H9 (cell line): ENCODE measurements around the gene PITPNM3. TPM values are rescaled to one million over a fixed set of nuclear protein-coding genes. Genes with fewer than 3 reads are reported as not detected.

Source experiments
- DNase-seq: peaks from one replicate; pipeline ENCODE4 v3.0.0-alpha.2; 2017
- H2AFZ ChIP-seq: one replicate; pipeline ENCODE4 v1.6.1; 2013; ENCODE audit warnings: mild to moderate bottlenecking, low read length, control low read depth, moderate library complexity
- H2AK5ac ChIP-seq: 2 replicates; pipeline ENCODE4 v1.6.1; 2013; ENCODE audit warnings: low read length, control low read depth, mixed read lengths; ENCODE audit not compliant: insufficient read length
- H2BK120ac ChIP-seq: one replicate; pipeline ENCODE4 v1.6.1; 2013; ENCODE audit warnings: low read depth, mild to moderate bottlenecking, low read length, control low read depth, inconsistent platforms; ENCODE audit not compliant: poor library complexity, severe bottlenecking
- H2BK12ac ChIP-seq: 2 replicates; pipeline ENCODE4 v1.6.1; 2013; ENCODE audit warnings: low read length, control low read depth, mixed read lengths, low read depth; ENCODE audit not compliant: insufficient read length
- H2BK15ac ChIP-seq: 2 replicates; pipeline ENCODE4 v1.6.1; 2013; ENCODE audit warnings: low read depth, low read length, control low read depth
- H2BK20ac ChIP-seq: one replicate; pipeline ENCODE4 v1.6.1; 2013; ENCODE audit warnings: low read depth, mild to moderate bottlenecking, low read length, control low read depth, inconsistent platforms; ENCODE audit not compliant: poor library complexity, severe bottlenecking
- H2BK5ac ChIP-seq: 2 replicates; pipeline ENCODE4 v1.6.1; 2013; ENCODE audit warnings: low read length, control low read depth, mixed read lengths; ENCODE audit not compliant: insufficient read length
- H3K14ac ChIP-seq: 2 replicates; pipeline ENCODE4 v1.6.1; 2013; ENCODE audit warnings: low read length, control low read depth; ENCODE audit not compliant: insufficient read depth
- H3K18ac ChIP-seq: 2 replicates; pipeline ENCODE4 v1.6.1; 2013; ENCODE audit warnings: low read depth, mild to moderate bottlenecking, mixed read lengths, low read length, control low read depth; ENCODE audit not compliant: insufficient read length
- H3K23ac ChIP-seq: 2 replicates; pipeline ENCODE4 v1.6.1; 2013; ENCODE audit warnings: low read length, control low read depth, mixed read lengths, low read depth; ENCODE audit not compliant: insufficient read length
- H3K23me2 ChIP-seq: 2 replicates; pipeline ENCODE4 v1.6.1; 2013; ENCODE audit warnings: low read depth, mild to moderate bottlenecking, mixed read lengths, low read length, control low read depth; ENCODE audit not compliant: insufficient read length, poor library complexity, severe bottlenecking
- H3K27ac ChIP-seq: 2 replicates; pipeline ENCODE4 v1.5.1; 2013; ENCODE audit warnings: low read length, control low read depth, mixed read lengths, low read depth; ENCODE audit not compliant: insufficient read length
- H3K27me3 ChIP-seq: 2 replicates; pipeline ENCODE4 v1.6.1; 2013; ENCODE audit warnings: low read length, control low read depth, inconsistent platforms; ENCODE audit not compliant: insufficient read depth
- H3K4ac ChIP-seq: 2 replicates; pipeline ENCODE4 v1.6.1; 2013; ENCODE audit warnings: low read depth, mild to moderate bottlenecking, control low read depth, inconsistent platforms, low read length, moderate library complexity
- H3K4me1 ChIP-seq: 2 replicates; pipeline ENCODE4 v1.6.1; 2013; ENCODE audit warnings: low read length, control low read depth, inconsistent platforms; ENCODE audit not compliant: insufficient read depth
- H3K4me2 ChIP-seq: 2 replicates; pipeline ENCODE4 v1.6.1; 2013; ENCODE audit warnings: low read length, control low read depth, mixed read lengths; ENCODE audit not compliant: insufficient read length, insufficient read depth
- H3K56ac ChIP-seq: 2 replicates; pipeline ENCODE4 v1.6.1; 2013; ENCODE audit warnings: low read depth, mild to moderate bottlenecking, mixed read lengths, low read length, control low read depth; ENCODE audit not compliant: insufficient read length
- H3K79me1 ChIP-seq: 2 replicates; pipeline ENCODE4 v1.6.1; 2013; ENCODE audit warnings: low read depth, mild to moderate bottlenecking, moderate library complexity, low read length, control low read depth, inconsistent platforms; ENCODE audit not compliant: insufficient read depth, poor library complexity, severe bottlenecking
- H3K79me2 ChIP-seq: 2 replicates; pipeline ENCODE4 v1.6.1; 2013; ENCODE audit warnings: low read length, control low read depth, inconsistent platforms; ENCODE audit not compliant: insufficient read depth
- H3K9ac ChIP-seq: 2 replicates; pipeline ENCODE4 v1.6.1; 2013; ENCODE audit warnings: low read length, control low read depth, mixed read lengths; ENCODE audit not compliant: insufficient read length; ENCODE audit errors: extremely low read depth
- H3K9me3 ChIP-seq: one replicate; pipeline ENCODE4 v1.6.1; 2013; ENCODE audit warnings: low read depth, low read length, inconsistent platforms; ENCODE audit not compliant: control insufficient read depth
- H3T11ph ChIP-seq: one replicate; pipeline ENCODE4 v1.6.1; 2013; ENCODE audit warnings: mild to moderate bottlenecking, low read length, control low read depth, inconsistent platforms
- H4K20me1 ChIP-seq: one replicate; pipeline ENCODE4 v1.6.1; 2013; ENCODE audit not compliant: control insufficient read depth, insufficient read length, insufficient read depth
- H4K5ac ChIP-seq: 2 replicates; pipeline ENCODE4 v1.6.1; 2013; ENCODE audit warnings: low read depth, mild to moderate bottlenecking, mixed read lengths, low read length, control low read depth; ENCODE audit not compliant: insufficient read length
- H4K8ac ChIP-seq: replicated peaks from 2 replicates; pipeline ENCODE4 v1.6.1; 2013; ENCODE audit warnings: low read length, control low read depth, mixed read lengths, low read depth; ENCODE audit not compliant: insufficient read length
- H4K91ac ChIP-seq: 2 replicates; pipeline ENCODE4 v1.6.1; 2013; ENCODE audit warnings: low read depth, mild to moderate bottlenecking, moderate library complexity, mixed read lengths, low read length, control low read depth; ENCODE audit not compliant: insufficient read length
- H3K27ac Mint-ChIP-seq, 3 experiments: 2 replicates in 2 of 3; 3 replicates in 1 of 3; pipeline ENCODE4 v1.8.0; 2020 to 2021; ENCODE audit warnings: mixed read lengths in 3 of 3, mild to moderate bottlenecking in 1 of 3, moderate library complexity in 1 of 3
- H3K27me3 Mint-ChIP-seq: 2 replicates; pipeline ENCODE4 v1.8.0; 2021; ENCODE audit warnings: low read depth, mild to moderate bottlenecking, moderate library complexity, mixed read lengths
- H3K36me3 Mint-ChIP-seq, 3 experiments: 2 replicates in 2 of 3; 3 replicates in 1 of 3; pipeline ENCODE4 v1.8.0; 2020 to 2021; ENCODE audit warnings: low read depth in 3 of 3, mixed read lengths in 3 of 3; ENCODE audit not compliant: insufficient read depth in 1 of 3
- H3K4me1 Mint-ChIP-seq, 2 experiments: 2 replicates each; pipeline ENCODE4 v1.8.0; 2020; ENCODE audit warnings: mixed read lengths in 2 of 2
- H3K4me3 Mint-ChIP-seq, 2 experiments: 2 replicates in 1 of 2; 3 replicates in 1 of 2; pipeline ENCODE4 v1.8.0; 2020 to 2021; ENCODE audit warnings: mild to moderate bottlenecking in 2 of 2, mixed read lengths in 2 of 2, moderate library complexity in 1 of 2
- H3K9me3 Mint-ChIP-seq, 2 experiments: 2 replicates in 1 of 2; 3 replicates in 1 of 2; pipeline ENCODE4 v1.8.0; 2020; ENCODE audit warnings: mild to moderate bottlenecking in 2 of 2, mixed read lengths in 2 of 2, moderate library complexity in 1 of 2
- WGBS: extraction: QIAGEN DNeasy Blood & Tissue Kit; methylation state at CpG from one replicate; pipeline ENCODE4 v1.1.7; 2013; ENCODE audit warnings: missing lambda C conversion rate, low lambda C conversion rate, mixed read lengths; ENCODE audit not compliant: insufficient read length; ENCODE audit errors: extremely low coverage; 5-methylcytosine and 5-hydroxymethylcytosine counted together
- total RNA-seq: library from RNA; stranded (reverse); gene quantifications from 2 replicates; pipeline ENCODE4 v1.2.1, GENCODE V29; 2021
- TF ChIP-seq, protein P1 (sequence below): fragments of 200-600 bp; sonication (generic); conservative IDR thresholded peaks from 3 replicates; pipeline ENCODE4 v1.8.0; 2021; ENCODE audit warnings: antibody characterized with exemption, mild to moderate bottlenecking

PITPNM3 gene
- total RNA-seq, 1 experiment from 2014 or later: 3.4 TPM

DNA sequence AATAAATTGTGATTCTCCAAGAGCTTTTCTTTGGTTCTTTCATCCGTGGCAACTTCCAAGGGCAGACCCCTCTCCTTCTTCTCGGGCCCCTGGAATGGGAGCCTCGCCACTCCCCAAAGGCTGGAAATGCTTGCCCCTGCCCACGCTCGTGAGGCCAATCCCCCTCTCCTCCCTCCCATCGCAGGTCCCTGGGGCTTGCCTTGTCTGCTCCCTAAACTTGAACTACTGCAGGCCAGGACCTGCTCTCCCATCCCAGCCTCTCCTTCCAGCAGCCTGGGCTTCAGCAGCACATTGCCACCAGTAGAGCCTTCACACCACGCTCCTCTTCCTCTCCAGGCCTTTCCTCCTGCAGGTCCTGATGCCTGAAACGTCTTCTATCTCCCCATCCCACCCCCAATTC, 11.1 kb downstream of the PITPNM3 start:
- Histone ChIP-seq H3K79me1 (no peaks in the 10 kb centered on the region), H3K18ac (no peak overlapping the region), H3K27ac (no peak overlapping the region), H3K4me1 (peaks cover 4% of the 10 kb centered on the region; the same call in 1 of the 2 replicates), H4K20me1 (no peaks in the 10 kb centered on the region), H4K91ac (no peak overlapping the region), H2AFZ (no peak overlapping the region), H3T11ph (no peak overlapping the region), H2BK15ac (no peak overlapping the region), H3K23ac (no peak overlapping the region), H2BK12ac (no peak overlapping the region), H3K14ac (no peak overlapping the region), H4K5ac (no peak overlapping the region), H3K79me2 (no peaks in the 10 kb centered on the region), H2AK5ac (no peak overlapping the region), H3K4me2 (no peak overlapping the region), H3K23me2 (no peaks in the 10 kb centered on the region), H2BK20ac (no peak overlapping the region), H2BK120ac (no peak overlapping the region), H3K9me3 (no peaks in the 10 kb centered on the region), H3K4ac (no peak overlapping the region), H3K27me3 (no peaks in the 10 kb centered on the region), H3K56ac (no peak overlapping the region), H3K9ac (no peak overlapping the region), H4K8ac (no peak overlapping the region), H2BK5ac (no peak overlapping the region)
- Mint-ChIP-seq H3K4me3 (no peak overlapping the region), H3K27me3 (peaks cover 2% of the 10 kb centered on the region), H3K4me1 (peaks cover 45 to 49% of the 10 kb centered on the region in 2 experiments), H3K36me3 (no peaks in the 10 kb centered on the region), H3K9me3 (no peaks in the 10 kb centered on the region), H3K27ac (no peak overlapping the region; a peak in 1 of 7 replicates)
- no peak for DNase-seq
- WGBS: no CpG with 5 or more reads among the region's 8 CpGs
- TF ChIP-seq, protein P1, sequence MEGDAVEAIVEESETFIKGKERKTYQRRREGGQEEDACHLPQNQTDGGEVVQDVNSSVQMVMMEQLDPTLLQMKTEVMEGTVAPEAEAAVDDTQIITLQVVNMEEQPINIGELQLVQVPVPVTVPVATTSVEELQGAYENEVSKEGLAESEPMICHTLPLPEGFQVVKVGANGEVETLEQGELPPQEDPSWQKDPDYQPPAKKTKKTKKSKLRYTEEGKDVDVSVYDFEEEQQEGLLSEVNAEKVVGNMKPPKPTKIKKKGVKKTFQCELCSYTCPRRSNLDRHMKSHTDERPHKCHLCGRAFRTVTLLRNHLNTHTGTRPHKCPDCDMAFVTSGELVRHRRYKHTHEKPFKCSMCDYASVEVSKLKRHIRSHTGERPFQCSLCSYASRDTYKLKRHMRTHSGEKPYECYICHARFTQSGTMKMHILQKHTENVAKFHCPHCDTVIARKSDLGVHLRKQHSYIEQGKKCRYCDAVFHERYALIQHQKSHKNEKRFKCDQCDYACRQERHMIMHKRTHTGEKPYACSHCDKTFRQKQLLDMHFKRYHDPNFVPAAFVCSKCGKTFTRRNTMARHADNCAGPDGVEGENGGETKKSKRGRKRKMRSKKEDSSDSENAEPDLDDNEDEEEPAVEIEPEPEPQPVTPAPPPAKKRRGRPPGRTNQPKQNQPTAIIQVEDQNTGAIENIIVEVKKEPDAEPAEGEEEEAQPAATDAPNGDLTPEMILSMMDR: no peak
